Neural progenitor cell (in vitro differentiated cells): ENCODE measurements around the gene TET2. TPM values are rescaled to one million over a fixed set of nuclear protein-coding genes. Genes with fewer than 3 reads are reported as not detected.

Experiments
- DNase-seq: peaks from one replicate; pipeline ENCODE4 v3.0.0-alpha.2; 2016; ENCODE audit warnings: low spot score
- H2AFZ ChIP-seq: fragments of 200-600 bp; sonication (generic); replicated peaks from 2 replicates; pipeline ENCODE4 v1.6.1; 2016; ENCODE audit warnings: antibody characterized with exemption
- H3F3A ChIP-seq: fragments of 200-600 bp; sonication (generic); 2 replicates; pipeline ENCODE4 v1.6.1; 2016; ENCODE audit warnings: antibody characterized with exemption, low read depth
- H3K27ac ChIP-seq: fragments of 200-600 bp; sonication (generic); 2 replicates; pipeline ENCODE4 v1.5.1; 2016; ENCODE audit warnings: mild to moderate bottlenecking
- H3K27me3 ChIP-seq: fragments of 200-600 bp; sonication (generic); 2 replicates; pipeline ENCODE4 v1.6.1; 2016; ENCODE audit warnings: mild to moderate bottlenecking, moderate library complexity
- H3K36me3 ChIP-seq: fragments of 200-600 bp; sonication (generic); 2 replicates; pipeline ENCODE4 v1.5.1; 2016
- H3K4me1 ChIP-seq: fragments of 200-600 bp; sonication (generic); 2 replicates; pipeline ENCODE4 v1.6.1; 2016; ENCODE audit warnings: mixed run types
- H3K4me2 ChIP-seq: fragments of 200-600 bp; sonication (generic); 2 replicates; pipeline ENCODE4 v1.6.1; 2016
- H3K4me3 ChIP-seq: fragments of 200-600 bp; sonication (generic); 2 replicates; pipeline ENCODE4 v1.5.1; 2016
- H3K79me2 ChIP-seq: fragments of 200-600 bp; sonication (generic); 2 replicates; pipeline ENCODE4 v1.6.1; 2016; ENCODE audit warnings: low read depth
- H3K9ac ChIP-seq: fragments of 200-600 bp; sonication (generic); 2 replicates; pipeline ENCODE4 v1.6.1; 2016
- H3K9me3 ChIP-seq: fragments of 200-600 bp; sonication (generic); 2 replicates; pipeline ENCODE4 v1.5.1; 2016; ENCODE audit warnings: low read depth
- H4K20me1 ChIP-seq: fragments of 200-600 bp; sonication (generic); 2 replicates; pipeline ENCODE4 v1.6.1; 2016; ENCODE audit warnings: low read depth
- H3K27ac Mint-ChIP-seq: 3 replicates; pipeline ENCODE4 v1.8.0; 2021; ENCODE audit warnings: mixed read lengths
- H3K27me3 Mint-ChIP-seq: 2 replicates; pipeline ENCODE4 v1.8.0; 2022; ENCODE audit warnings: low read depth, mild to moderate bottlenecking, inconsistent platforms, moderate library complexity, mixed read lengths; ENCODE audit not compliant: insufficient read depth
- H3K36me3 Mint-ChIP-seq: 3 replicates; pipeline ENCODE4 v1.8.0; 2021; ENCODE audit warnings: mixed read lengths
- H3K4me1 Mint-ChIP-seq: 3 replicates; pipeline ENCODE4 v1.8.0; 2021; ENCODE audit warnings: mixed read lengths
- H3K4me3 Mint-ChIP-seq: 3 replicates; pipeline ENCODE4 v1.8.0; 2021; ENCODE audit warnings: mild to moderate bottlenecking, moderate library complexity, mixed read lengths
- H3K9me3 Mint-ChIP-seq: 3 replicates; pipeline ENCODE4 v1.8.0; 2020; ENCODE audit warnings: mixed read lengths
- EZH2 ChIP-seq: fragments of 200-600 bp; sonication (generic); IDR thresholded peaks from 2 replicates; pipeline ENCODE4 v1.6.1; 2017; ENCODE audit warnings: antibody characterized with exemption, mild to moderate bottlenecking, moderate library complexity
- EZH2phosphoT487 ChIP-seq: fragments of 200-600 bp; sonication (generic); IDR thresholded peaks from 2 replicates; pipeline ENCODE4 v1.6.1; 2017; ENCODE audit warnings: antibody characterized with exemption
- total RNA-seq: library from RNA; depleted of rRNA; stranded (reverse); fragments of >200 nt; gene quantifications from 2 replicates; pipeline ENCODE4 v1.2.3, GENCODE V29; 2015; ENCODE audit warnings: low replicate concordance
- TF ChIP-seq, protein P1 (sequence below): fragments of 200-600 bp; sonication (generic); IDR thresholded peaks from 2 replicates; pipeline ENCODE4 v1.5.1; 2017; ENCODE audit warnings: antibody characterized with exemption, mild to moderate bottlenecking

The TET2 gene
- total RNA-seq, 1 donor from 2014 or later = 17.0 TPM

GRCh38 chr4:105153749-105154148 lies 7.1 kb downstream of the TET2 start:
- Histone ChIP-seq H3K27ac (no peak overlapping the region), H3K9ac (no peak overlapping the region), H3K36me3 (no peaks in the 10 kb centered on the region), H4K20me1 (peaks cover 46% of the 10 kb centered on the region), H3K4me3 (no peak overlapping the region), H3K4me1 (no peaks in the 10 kb centered on the region), H3K79me2 (peaks cover 57% of the 10 kb centered on the region), H3F3A (peaks cover 7% of the 10 kb centered on the region), H3K4me2 (no peak overlapping the region), H2AFZ (no peak overlapping the region), H3K27me3 (peaks cover 29% of the 10 kb centered on the region), H3K9me3 (no peaks in the 10 kb centered on the region)
- Mint-ChIP-seq H3K27ac (no peak overlapping the region), H3K36me3 (peaks cover 28% of the 10 kb centered on the region), H3K27me3 (no peaks in the 10 kb centered on the region), H3K9me3 (peaks cover 7% of the 10 kb centered on the region), H3K4me3 (no peak overlapping the region), H3K4me1 (peaks cover 11% of the 10 kb centered on the region)
- TF ChIP-seq, protein P1, sequence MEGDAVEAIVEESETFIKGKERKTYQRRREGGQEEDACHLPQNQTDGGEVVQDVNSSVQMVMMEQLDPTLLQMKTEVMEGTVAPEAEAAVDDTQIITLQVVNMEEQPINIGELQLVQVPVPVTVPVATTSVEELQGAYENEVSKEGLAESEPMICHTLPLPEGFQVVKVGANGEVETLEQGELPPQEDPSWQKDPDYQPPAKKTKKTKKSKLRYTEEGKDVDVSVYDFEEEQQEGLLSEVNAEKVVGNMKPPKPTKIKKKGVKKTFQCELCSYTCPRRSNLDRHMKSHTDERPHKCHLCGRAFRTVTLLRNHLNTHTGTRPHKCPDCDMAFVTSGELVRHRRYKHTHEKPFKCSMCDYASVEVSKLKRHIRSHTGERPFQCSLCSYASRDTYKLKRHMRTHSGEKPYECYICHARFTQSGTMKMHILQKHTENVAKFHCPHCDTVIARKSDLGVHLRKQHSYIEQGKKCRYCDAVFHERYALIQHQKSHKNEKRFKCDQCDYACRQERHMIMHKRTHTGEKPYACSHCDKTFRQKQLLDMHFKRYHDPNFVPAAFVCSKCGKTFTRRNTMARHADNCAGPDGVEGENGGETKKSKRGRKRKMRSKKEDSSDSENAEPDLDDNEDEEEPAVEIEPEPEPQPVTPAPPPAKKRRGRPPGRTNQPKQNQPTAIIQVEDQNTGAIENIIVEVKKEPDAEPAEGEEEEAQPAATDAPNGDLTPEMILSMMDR = no peak
- TF ChIP-seq EZH2phosphoT487 (no peak), EZH2 (no peak)
- DNase-seq = no peak

- Histone ChIP-seq H3K36me3 (no peaks in the 10 kb centered on the region), H2AFZ (no peak overlapping the region), H3K27ac (no peak overlapping the region), H3K4me3 (no peak overlapping the region), H4K20me1 (peaks cover 46% of the 10 kb centered on the region), H3K4me2 (no peak overlapping the region), H3K27me3 (peaks cover 29% of the 10 kb centered on the region), H3K9ac (no peak overlapping the region), H3K9me3 (no peaks in the 10 kb centered on the region), H3K79me2 (peaks cover 51% of the 10 kb centered on the region), H3K4me1 (no peaks in the 10 kb centered on the region), H3F3A (peaks cover 15% of the 10 kb centered on the region)
- Mint-ChIP-seq H3K36me3 (peaks cover 30% of the 10 kb centered on the region), H3K27me3 (no peaks in the 10 kb centered on the region), H3K4me3 (no peak overlapping the region), H3K9me3 (peaks cover 8% of the 10 kb centered on the region), H3K4me1 (peaks cover 4% of the 10 kb centered on the region), H3K27ac (no peak overlapping the region)
- TF ChIP-seq EZH2 (no peak), EZH2phosphoT487 (no peak)
- TF ChIP-seq, protein P1 = no peak
- DNase-seq = no peak
Observed at GRCh38 chr4:105154576-105154975, 7.9 kb downstream of the TET2 start.

DNA sequence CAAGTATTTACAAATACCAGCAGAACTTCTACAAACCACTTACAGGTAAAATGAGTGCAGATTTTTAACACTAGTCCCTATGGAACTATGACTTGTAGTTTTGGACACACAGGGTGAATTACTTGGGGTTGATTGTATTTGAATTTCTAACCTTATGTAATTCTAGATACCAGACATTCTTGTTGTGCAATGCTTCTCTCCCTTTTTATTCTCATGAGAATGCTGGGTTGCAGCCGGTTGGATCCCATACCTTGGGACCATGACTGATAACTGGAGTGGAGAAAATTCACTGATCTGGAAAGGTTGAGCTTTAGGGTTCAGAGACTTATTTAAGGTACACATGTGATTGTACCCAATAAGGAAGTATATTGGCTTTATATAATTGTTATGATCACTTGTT lies 8.8 kb downstream of the TET2 start:
- H3K4me2 ChIP-seq = no peak overlapping the region
- no peak for DNase-seq
- no peaks in the 10 kb centered on the region for H3K9me3 ChIP-seq
- no peak overlapping the region for H3K27ac ChIP-seq
- Mint-ChIP-seq H3K9me3 (peaks cover 11% of the 10 kb centered on the region), H3K4me3 (no peak overlapping the region), H3K4me1 (no peaks in the 10 kb centered on the region), H3K27me3 (no peaks in the 10 kb centered on the region), H3K36me3 (peaks cover 32% of the 10 kb centered on the region), H3K27ac (no peak overlapping the region)
- no peak overlapping the region for H3K9ac ChIP-seq
- no peak overlapping the region for H2AFZ ChIP-seq
- no peaks in the 10 kb centered on the region for H3K4me1 ChIP-seq
- no peak overlapping the region for H3K4me3 ChIP-seq
- peaks cover 36% of the 10 kb centered on the region for H3K27me3 ChIP-seq
- H3F3A ChIP-seq = peaks cover 15% of the 10 kb centered on the region
- TF ChIP-seq EZH2phosphoT487 (no peak), EZH2 (no peak)
- TF ChIP-seq, protein P1 = no peak
- H4K20me1 ChIP-seq = peaks cover 54% of the 10 kb centered on the region
- peaks cover 44% of the 10 kb centered on the region for H3K79me2 ChIP-seq
- H3K36me3 ChIP-seq = no peaks in the 10 kb centered on the region
